ENCODE measurements around the gene ANKIB1. TPM values are rescaled to one million over a fixed set of nuclear protein-coding genes. Genes with fewer than 3 reads are reported as not detected.

The ANKIB1 gene
- total and polyA plus RNA-seq, 9 of the 15 experiments (the other 6 are each of a cell fraction or from before 2014, with no cell fraction given): 5.9 to 25.2 (median 16.1) TPM

DNA sequence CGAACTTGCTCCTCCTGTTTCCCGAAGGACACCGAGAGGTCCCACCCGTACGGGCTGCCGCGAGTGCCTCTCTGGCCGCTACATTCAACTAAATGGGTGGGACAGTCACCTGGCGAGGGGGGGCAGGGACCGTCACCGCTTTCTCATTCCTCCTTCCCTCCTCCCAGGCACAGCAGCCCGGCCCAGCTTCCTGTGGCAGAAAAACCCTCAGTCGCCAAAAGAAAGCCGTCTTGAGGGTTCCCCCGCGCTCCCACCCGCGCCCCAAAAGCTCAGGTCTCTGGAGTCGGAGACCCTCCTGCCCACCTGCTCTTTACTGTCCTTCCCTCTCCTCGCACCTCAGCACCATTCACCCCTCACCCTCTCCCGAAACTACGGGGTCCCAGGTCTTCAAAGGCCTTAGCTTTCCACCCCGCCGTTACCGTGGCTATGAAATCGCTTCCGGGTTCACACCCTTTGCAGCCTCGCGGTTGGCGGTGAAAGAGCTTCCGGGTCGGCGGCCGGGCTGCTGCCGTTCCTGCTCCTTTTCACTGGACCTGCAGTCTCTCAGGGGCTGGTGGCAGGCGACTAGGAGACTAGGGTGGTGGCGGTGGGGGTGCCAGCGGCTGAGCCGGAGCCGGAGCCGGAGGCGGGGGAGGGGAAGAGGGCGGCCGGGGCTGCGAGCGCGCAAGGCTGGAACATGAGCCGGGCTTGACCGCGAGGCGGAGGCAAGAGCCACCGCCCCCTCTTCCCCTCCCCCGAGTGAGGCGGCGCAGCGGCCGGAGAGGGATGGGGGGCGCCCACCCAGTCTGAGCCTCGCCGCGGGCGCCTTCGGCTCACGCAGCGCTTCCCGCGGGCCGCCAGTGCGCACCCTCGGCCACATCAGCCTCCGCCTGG, at the start of gene ANKIB1, which contains the start of gene KRIT1 (continued):
- TF ChIP-seq, protein P1, sequence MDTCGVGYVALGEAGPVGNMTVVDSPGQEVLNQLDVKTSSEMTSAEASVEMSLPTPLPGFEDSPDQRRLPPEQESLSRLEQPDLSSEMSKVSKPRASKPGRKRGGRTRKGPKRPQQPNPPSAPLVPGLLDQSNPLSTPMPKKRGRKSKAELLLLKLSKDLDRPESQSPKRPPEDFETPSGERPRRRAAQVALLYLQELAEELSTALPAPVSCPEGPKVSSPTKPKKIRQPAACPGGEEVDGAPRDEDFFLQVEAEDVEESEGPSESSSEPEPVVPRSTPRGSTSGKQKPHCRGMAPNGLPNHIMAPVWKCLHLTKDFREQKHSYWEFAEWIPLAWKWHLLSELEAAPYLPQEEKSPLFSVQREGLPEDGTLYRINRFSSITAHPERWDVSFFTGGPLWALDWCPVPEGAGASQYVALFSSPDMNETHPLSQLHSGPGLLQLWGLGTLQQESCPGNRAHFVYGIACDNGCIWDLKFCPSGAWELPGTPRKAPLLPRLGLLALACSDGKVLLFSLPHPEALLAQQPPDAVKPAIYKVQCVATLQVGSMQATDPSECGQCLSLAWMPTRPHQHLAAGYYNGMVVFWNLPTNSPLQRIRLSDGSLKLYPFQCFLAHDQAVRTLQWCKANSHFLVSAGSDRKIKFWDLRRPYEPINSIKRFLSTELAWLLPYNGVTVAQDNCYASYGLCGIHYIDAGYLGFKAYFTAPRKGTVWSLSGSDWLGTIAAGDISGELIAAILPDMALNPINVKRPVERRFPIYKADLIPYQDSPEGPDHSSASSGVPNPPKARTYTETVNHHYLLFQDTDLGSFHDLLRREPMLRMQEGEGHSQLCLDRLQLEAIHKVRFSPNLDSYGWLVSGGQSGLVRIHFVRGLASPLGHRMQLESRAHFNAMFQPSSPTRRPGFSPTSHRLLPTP (IDR thresholded peaks at IDR 0.05; ENCODE audit: borderline replicate concordance, extremely low read depth, insufficient read length): no peak
- TF ChIP-seq NR2C1 (IDR thresholded peaks at IDR 0.05): peak; percentile 100
- peak; percentile 100 for TF ChIP-seq NR2C1 (tag; IDR thresholded peaks at IDR 0.05)
- peak; percentile 87 for TF ChIP-seq TAF7 (tag; IDR thresholded peaks at IDR 0.05)
- TF ChIP-seq FOXP1 (CRISPR knock-in tag; IDR thresholded peaks at IDR 0.05): peak; percentile 65; the same call in 1 of the 2 replicates
- TF ChIP-seq ZNF717 (CRISPR knock-in tag; IDR thresholded peaks at IDR 0.05): 0 out of 2 replicates have a peak, but pooled peaks have one; percentile 26
- no peak for TF ChIP-seq XRCC4 (IDR thresholded peaks at IDR 0.05; ENCODE audit: extremely low read depth, insufficient read depth, insufficient read length)
- no peak for TF ChIP-seq RBM15 (IDR thresholded peaks at IDR 0.05; ENCODE audit: insufficient read depth, low read length)
- TF ChIP-seq ZNF57 (CRISPR knock-in tag; IDR thresholded peaks at IDR 0.05): no peak
- TF ChIP-seq, protein P2, sequence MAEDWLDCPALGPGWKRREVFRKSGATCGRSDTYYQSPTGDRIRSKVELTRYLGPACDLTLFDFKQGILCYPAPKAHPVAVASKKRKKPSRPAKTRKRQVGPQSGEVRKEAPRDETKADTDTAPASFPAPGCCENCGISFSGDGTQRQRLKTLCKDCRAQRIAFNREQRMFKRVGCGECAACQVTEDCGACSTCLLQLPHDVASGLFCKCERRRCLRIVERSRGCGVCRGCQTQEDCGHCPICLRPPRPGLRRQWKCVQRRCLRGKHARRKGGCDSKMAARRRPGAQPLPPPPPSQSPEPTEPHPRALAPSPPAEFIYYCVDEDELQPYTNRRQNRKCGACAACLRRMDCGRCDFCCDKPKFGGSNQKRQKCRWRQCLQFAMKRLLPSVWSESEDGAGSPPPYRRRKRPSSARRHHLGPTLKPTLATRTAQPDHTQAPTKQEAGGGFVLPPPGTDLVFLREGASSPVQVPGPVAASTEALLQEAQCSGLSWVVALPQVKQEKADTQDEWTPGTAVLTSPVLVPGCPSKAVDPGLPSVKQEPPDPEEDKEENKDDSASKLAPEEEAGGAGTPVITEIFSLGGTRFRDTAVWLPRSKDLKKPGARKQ (CRISPR knock-in tag; IDR thresholded peaks at IDR 0.05): no peak
- TF ChIP-seq, protein P3, sequence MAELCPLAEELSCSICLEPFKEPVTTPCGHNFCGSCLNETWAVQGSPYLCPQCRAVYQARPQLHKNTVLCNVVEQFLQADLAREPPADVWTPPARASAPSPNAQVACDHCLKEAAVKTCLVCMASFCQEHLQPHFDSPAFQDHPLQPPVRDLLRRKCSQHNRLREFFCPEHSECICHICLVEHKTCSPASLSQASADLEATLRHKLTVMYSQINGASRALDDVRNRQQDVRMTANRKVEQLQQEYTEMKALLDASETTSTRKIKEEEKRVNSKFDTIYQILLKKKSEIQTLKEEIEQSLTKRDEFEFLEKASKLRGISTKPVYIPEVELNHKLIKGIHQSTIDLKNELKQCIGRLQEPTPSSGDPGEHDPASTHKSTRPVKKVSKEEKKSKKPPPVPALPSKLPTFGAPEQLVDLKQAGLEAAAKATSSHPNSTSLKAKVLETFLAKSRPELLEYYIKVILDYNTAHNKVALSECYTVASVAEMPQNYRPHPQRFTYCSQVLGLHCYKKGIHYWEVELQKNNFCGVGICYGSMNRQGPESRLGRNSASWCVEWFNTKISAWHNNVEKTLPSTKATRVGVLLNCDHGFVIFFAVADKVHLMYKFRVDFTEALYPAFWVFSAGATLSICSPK (IDR thresholded peaks at IDR 0.05; ENCODE audit: borderline replicate concordance): no peak
- no peak for TF ChIP-seq CREB1 (IDR thresholded peaks at IDR 0.05)
- peak; percentile 45; the same call in 1 of the 2 replicates for TF ChIP-seq CREB1 (CRISPR knock-in tag; IDR thresholded peaks at IDR 0.05)

Measured in K562 (cell line).